ENCODE data around the gene ZSWIM9. TPM values are rescaled to one million over a fixed set of nuclear protein-coding genes. Genes with fewer than 3 reads are reported as not detected.
A peak's percentile ranks its signal among the peaks of the same experiment; 100 is the strongest.

The ZSWIM9 gene
- total RNA-seq, 2 experiments from 2014 or later = 9.0 to 10.3 TPM

GRCh38 chr19:48175578-48175977, 5.1 kb downstream of the ZSWIM9 start:
- peak overlapping the region; percentile 56 for H3K27ac Mint-ChIP-seq
- CTCF ChIA-PET = no interaction called here
- no peak overlapping the region for H3K4me3 Mint-ChIP-seq
- H3K27me3 Mint-ChIP-seq (ENCODE audit: low read depth) = no peaks in the 10 kb centered on the region
- DNase-seq (no peak), ATAC-seq (no peak)
- H3K9me3 Mint-ChIP-seq (ENCODE audit: insufficient read depth) = no peaks in the 10 kb centered on the region
- peaks cover 26% of the 10 kb centered on the region for H3K4me1 Mint-ChIP-seq (ENCODE audit: low read depth)
- POLR2A ChIA-PET = no interaction called here
- H3K36me3 Mint-ChIP-seq (ENCODE audit: low read depth) = peaks cover 58% of the 10 kb centered on the region

DNA sequence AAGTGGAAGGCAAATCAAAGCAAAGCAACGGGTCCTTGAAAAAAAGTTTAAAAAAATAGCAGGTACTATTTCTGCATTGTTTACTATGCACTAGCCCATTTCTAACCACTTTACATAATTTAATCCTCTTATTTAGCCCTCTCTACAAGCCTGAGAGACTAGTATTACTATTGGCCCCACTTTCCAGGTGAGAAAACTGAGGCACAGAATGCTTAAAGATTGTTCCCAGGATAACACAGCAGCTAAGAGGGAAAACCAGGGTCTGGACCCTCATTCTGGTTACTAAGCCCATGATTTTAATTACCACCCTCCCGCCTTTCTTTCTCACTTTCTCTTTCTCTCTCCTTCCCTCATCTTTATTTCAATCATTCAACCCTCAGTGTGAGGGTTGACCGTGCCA, 5.7 kb downstream of the ZSWIM9 start:
- DNase-seq = no peak
- Mint-ChIP-seq H3K27ac (no peak overlapping the region), H3K4me1 (ENCODE audit: low read depth) (peaks cover 21% of the 10 kb centered on the region), H3K27me3 (ENCODE audit: low read depth) (no peaks in the 10 kb centered on the region), H3K36me3 (ENCODE audit: low read depth) (peaks cover 57% of the 10 kb centered on the region), H3K9me3 (ENCODE audit: insufficient read depth) (peaks cover 4% of the 10 kb centered on the region), H3K4me3 (no peak overlapping the region)
- no peak for ATAC-seq
- POLR2A ChIA-PET = interaction anchor here (1.0 kb wide), 1 partner anchor 10 kb away, joined by 3 read pairs; no protein-coding TSS in a partner anchor
- CTCF ChIA-PET = no interaction called here

GRCh38 chr19:48181505-48181904, 11.0 kb downstream of the ZSWIM9 start:
- DNase-seq (no peak), ATAC-seq (no peak)
- Mint-ChIP-seq H3K27me3 (ENCODE audit: low read depth) (no peaks in the 10 kb centered on the region), H3K27ac (no peak overlapping the region), H3K4me3 (no peak overlapping the region), H3K36me3 (ENCODE audit: low read depth) (peaks cover 41% of the 10 kb centered on the region), H3K9me3 (ENCODE audit: insufficient read depth) (peaks cover 10% of the 10 kb centered on the region), H3K4me1 (ENCODE audit: low read depth) (peaks cover under 1% of the 10 kb centered on the region)
- POLR2A ChIA-PET = interaction anchor here (0.7 kb wide), 1 partner anchor 9 kb away, joined by 4 read pairs; no protein-coding TSS in a partner anchor
- CTCF ChIA-PET = no interaction called here

GRCh38 chr19:48182434-48182833, 12.0 kb downstream of the ZSWIM9 start:
- ATAC-seq = no peak
- DNase-seq = no peak
- H3K4me1 Mint-ChIP-seq (ENCODE audit: low read depth) = no peaks in the 10 kb centered on the region
- H3K36me3 Mint-ChIP-seq (ENCODE audit: low read depth) = peaks cover 36% of the 10 kb centered on the region
- no peak overlapping the region for H3K27ac Mint-ChIP-seq
- ChIA-PET POLR2A (interaction anchor here (0.7 kb wide), 1 partner anchor 8 kb away, joined by 4 read pairs; no protein-coding TSS in a partner anchor), CTCF (no interaction called here)
- peaks cover 10% of the 10 kb centered on the region for H3K9me3 Mint-ChIP-seq (ENCODE audit: insufficient read depth)
- no peak overlapping the region for H3K4me3 Mint-ChIP-seq
- no peaks in the 10 kb centered on the region for H3K27me3 Mint-ChIP-seq (ENCODE audit: low read depth)

GRCh38 chr19:48183356-48183755, 12.9 kb downstream of the ZSWIM9 start:
- ChIA-PET CTCF (no interaction called here), POLR2A (no interaction called here)
- no peak for DNase-seq
- H3K9me3 Mint-ChIP-seq (ENCODE audit: insufficient read depth) = peaks cover 10% of the 10 kb centered on the region
- no peaks in the 10 kb centered on the region for H3K4me1 Mint-ChIP-seq (ENCODE audit: low read depth)
- no peaks in the 10 kb centered on the region for H3K27me3 Mint-ChIP-seq (ENCODE audit: low read depth)
- no peak for ATAC-seq
- peaks cover 42% of the 10 kb centered on the region for H3K36me3 Mint-ChIP-seq (ENCODE audit: low read depth)
- H3K4me3 Mint-ChIP-seq = no peak overlapping the region
- no peak overlapping the region for H3K27ac Mint-ChIP-seq

GRCh38 chr19:48186015-48186414, 15.5 kb downstream of the ZSWIM9 start:
- ChIA-PET POLR2A (interaction anchor here (0.7 to 1.2 kb wide), 2 partner anchors 10 to 18 kb away, joined by 3 read pairs; no protein-coding TSS in a partner anchor), CTCF (interaction anchor here (0.8 kb wide), 1 partner anchor 8 kb away, joined by 5 read pairs; no protein-coding TSS in a partner anchor)
- Mint-ChIP-seq H3K4me1 (ENCODE audit: low read depth) (peaks cover 7% of the 10 kb centered on the region), H3K9me3 (ENCODE audit: insufficient read depth) (peaks cover 8% of the 10 kb centered on the region), H3K27ac (no peak overlapping the region), H3K36me3 (ENCODE audit: low read depth) (peaks cover 45% of the 10 kb centered on the region), H3K4me3 (no peak overlapping the region), H3K27me3 (ENCODE audit: low read depth) (no peaks in the 10 kb centered on the region)
- DNase-seq (no peak), ATAC-seq (no peak)

GRCh38 chr19:48186541-48186991, 16.1 kb downstream of the ZSWIM9 start:
- H3K4me1 Mint-ChIP-seq (ENCODE audit: low read depth) = peaks cover 7% of the 10 kb centered on the region
- no peak overlapping the region for H3K27ac Mint-ChIP-seq
- no peak overlapping the region for H3K4me3 Mint-ChIP-seq
- ATAC-seq = no peak
- no peak for DNase-seq
- POLR2A ChIA-PET = interaction anchor here (1.2 kb wide), 1 partner anchor 17 kb away, joined by 3 read pairs; no protein-coding TSS in a partner anchor
- no peaks in the 10 kb centered on the region for H3K27me3 Mint-ChIP-seq (ENCODE audit: low read depth)
- peaks cover 43% of the 10 kb centered on the region for H3K36me3 Mint-ChIP-seq (ENCODE audit: low read depth)
- CTCF ChIA-PET = interaction anchor here (0.6 kb wide), 1 partner anchor 34 kb away, joined by 3 read pairs; no protein-coding TSS in a partner anchor
- peaks cover 3% of the 10 kb centered on the region for H3K9me3 Mint-ChIP-seq (ENCODE audit: insufficient read depth)

DNA sequence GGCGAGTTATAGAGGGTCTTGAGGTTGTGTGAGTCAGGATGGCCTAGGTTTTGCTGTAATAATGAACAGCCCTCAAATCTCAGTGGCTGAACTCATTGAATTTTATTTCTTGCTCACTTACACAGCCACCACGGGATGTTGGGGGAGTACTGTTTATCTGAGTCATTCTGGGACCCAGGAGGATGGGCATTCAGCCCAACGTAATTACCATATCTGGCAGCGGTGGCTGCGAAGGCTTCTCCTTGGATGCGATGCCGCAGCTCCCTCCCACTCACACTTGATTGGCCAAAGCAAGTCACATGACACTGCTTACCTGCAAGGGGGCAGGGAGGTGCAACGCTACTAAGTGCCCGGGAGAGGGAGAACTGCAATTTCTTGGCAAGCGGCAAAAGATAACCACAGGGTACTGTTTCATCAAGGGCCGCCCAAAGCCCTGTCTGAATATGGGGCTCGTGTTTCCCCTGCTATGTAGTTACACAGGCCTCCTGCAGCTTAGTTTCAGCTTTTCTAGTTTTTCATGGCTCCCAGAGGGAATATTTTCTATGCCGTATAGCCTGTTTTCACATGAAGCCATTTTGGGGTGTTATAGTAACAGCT, 19.9 kb downstream of the ZSWIM9 start:
- H3K27ac Mint-ChIP-seq = no peak overlapping the region
- ChIA-PET POLR2A (interaction anchor here (0.6 to 2.0 kb wide), 4 partner anchors 8 to 59 kb away, joined by 3 to 8 read pairs (median 4); no protein-coding TSS in a partner anchor), CTCF (interaction anchor here (0.9 to 2.2 kb wide), 6 partner anchors 9 to 71 kb away, joined by 3 to 17 read pairs (median 4); no protein-coding TSS in a partner anchor)
- no peak overlapping the region for H3K4me3 Mint-ChIP-seq
- H3K27me3 Mint-ChIP-seq (ENCODE audit: low read depth) = no peaks in the 10 kb centered on the region
- peaks cover 7% of the 10 kb centered on the region for H3K4me1 Mint-ChIP-seq (ENCODE audit: low read depth)
- ATAC-seq (peak; percentile 71), DNase-seq (peak; percentile 75)
- H3K9me3 Mint-ChIP-seq (ENCODE audit: insufficient read depth) = no peaks in the 10 kb centered on the region
- peaks cover 35% of the 10 kb centered on the region for H3K36me3 Mint-ChIP-seq (ENCODE audit: low read depth)

GRCh38 chr19:48190885-48191284, 20.4 kb downstream of the ZSWIM9 start:
- H3K27ac Mint-ChIP-seq = no peak overlapping the region
- ATAC-seq = no peak
- no peak overlapping the region for H3K4me3 Mint-ChIP-seq
- H3K36me3 Mint-ChIP-seq (ENCODE audit: low read depth) = peaks cover 35% of the 10 kb centered on the region
- no peak for DNase-seq
- peaks cover 7% of the 10 kb centered on the region for H3K4me1 Mint-ChIP-seq (ENCODE audit: low read depth)
- no peaks in the 10 kb centered on the region for H3K9me3 Mint-ChIP-seq (ENCODE audit: insufficient read depth)
- ChIA-PET CTCF (interaction anchor here (0.9 to 2.2 kb wide), 7 partner anchors 8 to 70 kb away, joined by 3 to 17 read pairs (median 4); no protein-coding TSS in a partner anchor), POLR2A (interaction anchor here (0.6 to 2.0 kb wide), 4 partner anchors 9 to 65 kb away, joined by 3 to 8 read pairs (median 4); partner anchors contain the start of gene CARD8)
- no peaks in the 10 kb centered on the region for H3K27me3 Mint-ChIP-seq (ENCODE audit: low read depth)

DNA sequence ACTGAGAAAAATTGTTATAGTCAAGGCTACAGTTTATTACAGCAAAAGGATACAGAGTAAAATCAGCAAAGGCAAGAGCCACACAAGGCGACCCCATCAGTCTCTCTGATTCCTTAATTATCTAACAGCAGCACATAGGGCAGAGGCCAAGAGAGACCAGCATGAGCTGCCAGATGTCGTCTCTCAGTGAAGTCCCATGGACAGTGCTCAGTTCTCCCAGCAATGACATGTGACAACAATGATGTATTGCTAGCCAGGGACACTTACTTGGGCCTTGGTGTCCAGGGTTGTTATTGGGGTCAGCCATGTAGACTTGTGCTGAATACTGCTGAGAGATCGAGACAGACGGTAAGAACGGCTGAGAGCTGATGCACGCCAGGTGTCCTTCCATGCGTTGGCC, 22.3 kb downstream of the ZSWIM9 start:
- no peak overlapping the region for H3K27ac Mint-ChIP-seq
- H3K4me3 Mint-ChIP-seq = no peak overlapping the region
- peaks cover 33% of the 10 kb centered on the region for H3K36me3 Mint-ChIP-seq (ENCODE audit: low read depth)
- no peaks in the 10 kb centered on the region for H3K9me3 Mint-ChIP-seq (ENCODE audit: insufficient read depth)
- POLR2A ChIA-PET = no interaction called here
- peaks cover 7% of the 10 kb centered on the region for H3K4me1 Mint-ChIP-seq (ENCODE audit: low read depth)
- no peaks in the 10 kb centered on the region for H3K27me3 Mint-ChIP-seq (ENCODE audit: low read depth)
- DNase-seq (no peak), ATAC-seq (no peak)
- CTCF ChIA-PET = no interaction called here

GRCh38 chr19:48194041-48194843, 23.8 kb downstream of the ZSWIM9 start:
- no peak overlapping the region for H3K27ac Mint-ChIP-seq
- CTCF ChIA-PET = interaction anchor here (0.7 to 2.1 kb wide), 4 partner anchors 8 to 61 kb away, joined by 3 to 29 read pairs (median 6); no protein-coding TSS in a partner anchor

More at GRCh38 chr19:48194041-48194843, 23.8 kb downstream of the ZSWIM9 start:
- Mint-ChIP-seq H3K9me3 (ENCODE audit: insufficient read depth) (no peaks in the 10 kb centered on the region), H3K4me3 (no peak overlapping the region), H3K36me3 (ENCODE audit: low read depth) (peaks cover 20% of the 10 kb centered on the region), H3K27me3 (ENCODE audit: low read depth) (no peaks in the 10 kb centered on the region), H3K4me1 (ENCODE audit: low read depth) (peaks cover 7% of the 10 kb centered on the region)
- DNase-seq (peak; percentile 56), ATAC-seq (no peak)
- POLR2A ChIA-PET = interaction anchor here (1.5 kb wide), 1 partner anchor 9 kb away, joined by 11 read pairs; no protein-coding TSS in a partner anchor

Measured in activated CD8-positive, alpha-beta T cell treated with anti-CD3 and anti-CD28 coated beads, Interleukin-2, amount 10 ng/mL, durations not matched to agents 7 days and 5 days (primary cell).